HEK293T (cell line): ENCODE data around the gene OPCML.

Source experiments
- BHLHE40 ChIP-seq: fragments of 450-650 bp; IDR thresholded peaks from 2 replicates; pipeline ENCODE4 v1.6.1; 2016; ENCODE audit warnings: mild to moderate bottlenecking, moderate library complexity, borderline replicate concordance
- CTBP1 ChIP-seq: fragments of 450-650 bp; IDR thresholded peaks from 2 replicates; pipeline ENCODE4 v1.6.1; 2016; ENCODE audit warnings: borderline replicate concordance
- ELF4 ChIP-seq: fragments of 450-650 bp; IDR thresholded peaks from 2 replicates; pipeline ENCODE4 v1.6.1; 2017; ENCODE audit warnings: antibody characterized with exemption
- FOXA1 ChIP-seq: fragments of 450-650 bp; IDR thresholded peaks from 2 replicates; pipeline ENCODE4 v1.6.1; 2016; ENCODE audit warnings: mild to moderate bottlenecking
- FOXK2 ChIP-seq: fragments of 450-650 bp; IDR thresholded peaks from 2 replicates; pipeline ENCODE4 v1.6.1; 2016; ENCODE audit warnings: mild to moderate bottlenecking
- FOXM1 ChIP-seq: fragments of 450-650 bp; IDR thresholded peaks from 2 replicates; pipeline ENCODE4 v1.6.1; 2017; ENCODE audit warnings: mild to moderate bottlenecking, borderline replicate concordance
- HDGF ChIP-seq: fragments of 450-650 bp; IDR thresholded peaks from 2 replicates; pipeline ENCODE4 v1.6.1; 2017; ENCODE audit warnings: antibody characterized with exemption, borderline replicate concordance
- L3MBTL2 ChIP-seq: fragments of 450-650 bp; conservative IDR thresholded peaks from 2 replicates; pipeline ENCODE4 v1.6.1; 2016; ENCODE audit warnings: mild to moderate bottlenecking
- LEF1 ChIP-seq: fragments of 450-650 bp; IDR thresholded peaks from 2 replicates; pipeline ENCODE4 v1.6.1; 2017; ENCODE audit warnings: mild to moderate bottlenecking, borderline replicate concordance
- NFRKB ChIP-seq: fragments of 450-650 bp; IDR thresholded peaks from 2 replicates; pipeline ENCODE4 v1.6.1; 2016; ENCODE audit warnings: mild to moderate bottlenecking, moderate library complexity
- SP1 ChIP-seq: fragments of 450-650 bp; IDR thresholded peaks from 2 replicates; pipeline ENCODE4 v1.6.1; 2017
- TARDBP ChIP-seq: fragments of 450-650 bp; IDR thresholded peaks from 2 replicates; pipeline ENCODE4 v1.6.1; 2016
- ZNF384 ChIP-seq: fragments of 450-650 bp; IDR thresholded peaks from 2 replicates; pipeline ENCODE4 v1.6.1; 2016
- TF ChIP-seq, protein P1 (sequence below): fragments of 450-650 bp; IDR thresholded peaks from 2 replicates; pipeline ENCODE4 v1.6.1; 2016

DNA sequence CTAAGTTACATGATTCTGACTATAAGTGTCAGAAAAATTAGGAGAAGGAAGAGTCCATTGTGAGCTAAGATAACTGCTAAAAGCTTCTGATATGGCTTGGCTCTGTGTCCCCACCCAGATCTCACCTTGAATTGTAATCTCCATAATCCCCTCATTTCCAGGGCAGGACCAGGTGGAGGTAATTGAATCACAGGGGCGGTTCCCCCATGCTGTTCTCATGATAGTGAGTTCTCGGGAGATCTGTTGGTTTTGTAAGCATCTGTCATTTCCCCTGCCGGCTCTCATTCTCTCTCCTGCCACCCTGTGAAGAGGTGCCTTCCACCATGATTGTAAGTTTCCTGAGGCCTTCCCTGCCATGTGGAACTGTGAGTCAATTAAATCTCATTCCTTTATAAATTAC lies 230.2 kb downstream of the OPCML start:
- TF ChIP-seq HDGF (no peak), ELF4 (no peak), CTBP1 (no peak), NFRKB (no peak), FOXM1 (no peak), FOXK2 (no peak), TARDBP (no peak), FOXA1 (no peak), ZNF384 (no peak), BHLHE40 (no peak), LEF1 (no peak), L3MBTL2 (no peak), SP1 (no peak)
- TF ChIP-seq, protein P1, sequence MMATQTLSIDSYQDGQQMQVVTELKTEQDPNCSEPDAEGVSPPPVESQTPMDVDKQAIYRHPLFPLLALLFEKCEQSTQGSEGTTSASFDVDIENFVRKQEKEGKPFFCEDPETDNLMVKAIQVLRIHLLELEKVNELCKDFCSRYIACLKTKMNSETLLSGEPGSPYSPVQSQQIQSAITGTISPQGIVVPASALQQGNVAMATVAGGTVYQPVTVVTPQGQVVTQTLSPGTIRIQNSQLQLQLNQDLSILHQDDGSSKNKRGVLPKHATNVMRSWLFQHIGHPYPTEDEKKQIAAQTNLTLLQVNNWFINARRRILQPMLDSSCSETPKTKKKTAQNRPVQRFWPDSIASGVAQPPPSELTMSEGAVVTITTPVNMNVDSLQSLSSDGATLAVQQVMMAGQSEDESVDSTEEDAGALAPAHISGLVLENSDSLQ = no peak
